Coronary artery (tissue), 2 donors: ENCODE data around the gene EBF4.
"Not testable (repeated sequence)": the region's sequence is repeated elsewhere in the genome, so short reads cannot be mapped to it uniquely, and the experiment has no call there.

Source experiments
- DNase-seq: peaks from one replicate; pipeline ENCODE4 v3.0.0-alpha.2; 2017; ENCODE audit warnings: low spot score
- H3K27ac ChIP-seq, 2 donors: fragments of 200-600 bp; sonication (generic); one replicate each; pipeline ENCODE4 v1.5.1; 2016 to 2019
- H3K4me3 ChIP-seq: fragments of 200-600 bp; sonication (generic); 2 replicates; pipeline ENCODE4 v1.5.1; 2016; ENCODE audit warnings: mild to moderate bottlenecking, moderate library complexity
- CTCF ChIP-seq: fragments of 200-600 bp; sonication (generic); IDR thresholded peaks from one replicate; pipeline ENCODE4 v1.5.1; 2019; ENCODE audit warnings: antibody characterized with exemption

EBF4 gene

GRCh38 chr20:2691127-2691526, 1.5 kb upstream of the EBF4 start:
- Histone ChIP-seq H3K27ac (no peak overlapping the region), H3K4me3 (no peak overlapping the region)
- no peak for DNase-seq
- TF ChIP-seq CTCF, result no peak

GRCh38 chr20:2691663-2692035, 931 bp upstream of the EBF4 start:
- Histone ChIP-seq H3K27ac (peak overlapping the region; percentile 84 to 92), H3K4me3 (peak overlapping the region; percentile 75)
- no peak for TF ChIP-seq CTCF
- no peak for DNase-seq

GRCh38 chr20:2692886-2693285, 306 bp downstream of the EBF4 start:
- no peak for TF ChIP-seq CTCF
- DNase-seq, result no peak
- Histone ChIP-seq H3K4me3 (peak overlapping the region; percentile 75), H3K27ac (peak overlapping the region in 1 of 2 donors; percentile 92)

- DNase-seq, result no peak
- TF ChIP-seq CTCF, result no peak
- H3K27ac ChIP-seq, result peak overlapping the region; percentile 5 to 92
Observed at GRCh38 chr20:2693286-2694007, 867 bp downstream of the EBF4 start.

GRCh38 chr20:2694008-2694471, 1.5 kb downstream of the EBF4 start:
- peak overlapping the region; percentile 75 for H3K4me3 ChIP-seq
- DNase-seq, result no peak
- TF ChIP-seq CTCF, result no peak
- H3K27ac ChIP-seq, result no peak overlapping the region

More at GRCh38 chr20:2693286-2694007, 867 bp downstream of the EBF4 start:
- peak overlapping the region; percentile 75 for H3K4me3 ChIP-seq

- no peak for TF ChIP-seq CTCF
- no peak overlapping the region for H3K27ac ChIP-seq
- no peak overlapping the region for H3K4me3 ChIP-seq
- no peak for DNase-seq
Observed at GRCh38 chr20:2694519-2694918, 1.9 kb downstream of the EBF4 start.

GRCh38 chr20:2695206-2695983, 2.8 kb downstream of the EBF4 start:
- no peak overlapping the region for H3K4me3 ChIP-seq
- TF ChIP-seq CTCF, result no peak
- no peak for DNase-seq
- no peak overlapping the region for H3K27ac ChIP-seq

- not testable (repeated sequence) for H3K27ac ChIP-seq, H3K4me3 ChIP-seq
- DNase-seq, result peak; percentile 55
Observed at GRCh38 chr20:2695984-2696525, 3.5 kb downstream of the EBF4 start.
